GM12872 (cell line): ENCODE data around the gene RAD21L1.

Experiments used
- TF ChIP-seq, protein P1 (sequence below): IDR thresholded peaks from 3 replicates; pipeline ENCODE4 v1.5.1; 2011; ENCODE audit warnings: low read depth, mild to moderate bottlenecking, low read length, moderate library complexity; ENCODE audit not compliant: insufficient read depth

The RAD21L1 gene

GRCh38 chr20:1225783-1226654, at the start of gene RAD21L1:
TSS of gene RAD21L1 (plus strand) at chr20:1226044. CDS start at chr20:1228454, 2,410 bp downstream.
- TF ChIP-seq, protein P1, sequence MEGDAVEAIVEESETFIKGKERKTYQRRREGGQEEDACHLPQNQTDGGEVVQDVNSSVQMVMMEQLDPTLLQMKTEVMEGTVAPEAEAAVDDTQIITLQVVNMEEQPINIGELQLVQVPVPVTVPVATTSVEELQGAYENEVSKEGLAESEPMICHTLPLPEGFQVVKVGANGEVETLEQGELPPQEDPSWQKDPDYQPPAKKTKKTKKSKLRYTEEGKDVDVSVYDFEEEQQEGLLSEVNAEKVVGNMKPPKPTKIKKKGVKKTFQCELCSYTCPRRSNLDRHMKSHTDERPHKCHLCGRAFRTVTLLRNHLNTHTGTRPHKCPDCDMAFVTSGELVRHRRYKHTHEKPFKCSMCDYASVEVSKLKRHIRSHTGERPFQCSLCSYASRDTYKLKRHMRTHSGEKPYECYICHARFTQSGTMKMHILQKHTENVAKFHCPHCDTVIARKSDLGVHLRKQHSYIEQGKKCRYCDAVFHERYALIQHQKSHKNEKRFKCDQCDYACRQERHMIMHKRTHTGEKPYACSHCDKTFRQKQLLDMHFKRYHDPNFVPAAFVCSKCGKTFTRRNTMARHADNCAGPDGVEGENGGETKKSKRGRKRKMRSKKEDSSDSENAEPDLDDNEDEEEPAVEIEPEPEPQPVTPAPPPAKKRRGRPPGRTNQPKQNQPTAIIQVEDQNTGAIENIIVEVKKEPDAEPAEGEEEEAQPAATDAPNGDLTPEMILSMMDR = no peak

- TF ChIP-seq, protein P1 = no peak
Observed at GRCh38 chr20:1177680-1178079, 48.2 kb upstream of the RAD21L1 start.

DNA sequence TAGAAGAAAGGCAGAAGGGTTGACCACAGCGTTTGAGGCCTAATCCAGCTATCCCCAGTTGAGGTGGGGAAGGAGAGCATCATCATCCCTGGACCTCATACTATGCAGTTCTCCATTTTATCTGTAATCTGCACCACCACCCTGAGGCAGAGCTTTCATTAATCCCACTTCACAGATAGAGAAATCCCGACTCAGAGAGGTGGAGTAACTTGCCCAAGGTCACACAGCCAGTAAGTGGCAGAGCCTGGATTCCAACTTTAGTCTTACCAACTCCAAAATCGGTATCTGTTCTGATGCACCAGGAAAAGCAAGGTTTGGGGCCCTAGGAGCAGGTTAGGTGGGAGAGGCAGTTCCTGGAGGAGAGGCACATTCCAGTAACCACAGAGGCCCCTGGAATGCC, 47.7 kb upstream of the RAD21L1 start:
- TF ChIP-seq, protein P1 = no peak

DNA sequence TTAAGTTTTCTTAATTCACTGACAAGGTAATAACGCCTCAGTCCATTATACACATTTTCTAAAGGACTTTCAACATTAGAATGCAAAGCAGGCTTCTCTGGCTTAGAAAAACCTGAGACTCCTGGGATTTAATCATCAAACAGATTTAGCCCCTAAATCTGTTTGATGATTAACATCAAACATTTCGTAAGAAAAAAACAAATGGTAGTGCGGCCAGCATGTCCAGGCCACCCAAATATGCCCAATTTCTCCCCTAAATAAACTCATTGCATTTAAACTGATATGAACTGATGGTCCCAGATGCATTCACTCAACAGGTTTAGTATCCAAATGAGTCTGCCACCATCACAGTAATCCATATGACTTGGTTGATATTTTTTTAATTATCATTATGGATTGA, 47.2 kb upstream of the RAD21L1 start:
- TF ChIP-seq, protein P1 = no peak

- TF ChIP-seq, protein P1 = no peak
Observed at GRCh38 chr20:1180949-1181348, 44.9 kb upstream of the RAD21L1 start.

DNA sequence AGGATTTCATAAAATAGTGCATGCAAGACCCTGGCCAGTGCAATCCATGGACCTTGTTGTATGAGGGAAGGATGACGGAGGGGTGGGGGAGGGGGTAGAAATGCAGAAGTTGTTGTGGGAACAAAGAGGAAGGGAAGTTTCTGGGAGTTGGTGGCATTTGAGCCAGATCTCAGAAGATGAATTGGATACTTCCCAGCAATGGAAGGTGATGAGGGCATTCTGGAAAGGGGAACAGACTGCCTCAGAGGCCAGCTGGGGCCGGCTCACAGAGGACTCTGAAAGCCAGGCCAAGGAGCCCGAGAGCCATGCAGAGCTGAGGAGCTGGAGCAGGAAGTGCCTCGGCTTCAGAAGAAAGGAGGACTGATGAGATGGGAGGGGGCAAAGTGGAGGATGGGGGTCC, 43.7 kb upstream of the RAD21L1 start:
- TF ChIP-seq, protein P1 = no peak

- TF ChIP-seq, protein P1 = no peak
Observed at GRCh38 chr20:1183153-1183552, 42.7 kb upstream of the RAD21L1 start.
